Measurements from ENCODE around the gene FBP2. TPM values are rescaled to one million over a fixed set of nuclear protein-coding genes. Genes with fewer than 3 reads are reported as not detected.

FBP2 gene
- total RNA-seq, 1 experiment from 2014 or later: not detected

GRCh38 chr9:94612071-94612470 lies 18.4 kb upstream of the FBP2 start (continued):
- TF ChIP-seq REST (IDR thresholded peaks at IDR 0.05; ENCODE audit: low read depth) (no peak), POLR2A (IDR thresholded peaks at IDR 0.05; ENCODE audit: borderline replicate concordance, extremely low read depth, insufficient read depth, insufficient read length) (no peak), EZH2phosphoT487 (IDR thresholded peaks at IDR 0.05; ENCODE audit: borderline replicate concordance) (no peak), POLR2AphosphoS5 (IDR thresholded peaks at IDR 0.05; ENCODE audit: low read depth, low read length) (no peak), JUND (IDR thresholded peaks at IDR 0.05) (no peak)

DNA sequence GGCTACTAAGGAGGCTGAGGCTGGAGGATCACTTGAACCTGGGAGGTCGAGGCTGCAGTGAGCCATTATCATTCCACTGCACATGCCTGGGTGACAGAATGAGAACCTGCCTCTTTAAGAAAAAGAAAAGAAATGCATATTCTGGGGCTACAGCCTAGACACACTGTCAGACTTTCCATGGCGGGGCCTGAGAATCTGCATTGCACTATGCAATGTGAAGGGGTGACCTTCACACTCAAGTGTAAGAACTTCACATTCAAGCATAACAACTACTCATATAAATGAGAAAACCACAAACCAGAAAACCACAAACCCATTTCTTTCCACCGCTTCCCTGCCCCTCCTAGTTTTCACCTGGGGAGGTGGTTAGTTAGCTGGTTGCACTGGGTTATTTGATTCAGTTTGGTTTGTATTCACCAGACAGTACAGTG lies 18.0 kb upstream of the FBP2 start:
- no peak for ATAC-seq
- intact Hi-C loops (cut with micrococcal nuclease): no loop called here
- Histone ChIP-seq H3K9me3 (ENCODE audit: control insufficient read depth in 1 of 2, insufficient read depth in 1 of 2, low read depth in 1 of 2, low read length in 2 of 2) (no peaks in the 10 kb centered on the region), H3K4me2 (ENCODE audit: low read length) (no peak overlapping the region), H3K9ac (ENCODE audit: low read length) (no peak overlapping the region), H3K4me1 (ENCODE audit: control insufficient read depth in 1 of 2, insufficient read depth in 2 of 2, low read length in 2 of 2) (no peaks in the 10 kb centered on the region), H4K20me1 (ENCODE audit: insufficient read depth) (no peaks in the 10 kb centered on the region), H3K27me3 (ENCODE audit: insufficient read depth, low read length) (no peaks in the 10 kb centered on the region), H3K27ac (ENCODE audit: low read depth, low read length) (no peak overlapping the region), H3K79me2 (ENCODE audit: insufficient read depth, low read length) (no peaks in the 10 kb centered on the region), H3K36me3 (ENCODE audit: control insufficient read depth in 1 of 2, insufficient read depth in 2 of 2, low read length in 2 of 2) (no peaks in the 10 kb centered on the region), H3K9me2 (ENCODE audit: insufficient read depth) (no peaks in the 10 kb centered on the region), H2AFZ (ENCODE audit: low read depth, low read length, poor library complexity, severe bottlenecking) (no peak overlapping the region), H3K4me3 (replicated peaks in 1 of 2; ENCODE audit: low read depth in 1 of 2, low read length in 2 of 2) (no peak overlapping the region)
- CTCF ChIA-PET: no interaction called here
- DNase-seq (ENCODE audit: low read depth, low spot score): no peak
- TF ChIP-seq ZFX (IDR thresholded peaks at IDR 0.05) (no peak), SIN3A (IDR thresholded peaks at IDR 0.05; ENCODE audit: low read depth) (no peak), FOSL1 (IDR thresholded peaks at IDR 0.05; ENCODE audit: low read depth) (no peak), TCF7L2 (IDR thresholded peaks at IDR 0.05; ENCODE audit: borderline replicate concordance, extremely low read depth, insufficient read depth, insufficient read length) (no peak), JUND (IDR thresholded peaks at IDR 0.05) (no peak), EZH2phosphoT487 (IDR thresholded peaks at IDR 0.05; ENCODE audit: borderline replicate concordance) (no peak), RAD21 (IDR thresholded peaks at IDR 0.05; ENCODE audit: low read depth) (no peak)
- TF ChIP-seq, protein P1, sequence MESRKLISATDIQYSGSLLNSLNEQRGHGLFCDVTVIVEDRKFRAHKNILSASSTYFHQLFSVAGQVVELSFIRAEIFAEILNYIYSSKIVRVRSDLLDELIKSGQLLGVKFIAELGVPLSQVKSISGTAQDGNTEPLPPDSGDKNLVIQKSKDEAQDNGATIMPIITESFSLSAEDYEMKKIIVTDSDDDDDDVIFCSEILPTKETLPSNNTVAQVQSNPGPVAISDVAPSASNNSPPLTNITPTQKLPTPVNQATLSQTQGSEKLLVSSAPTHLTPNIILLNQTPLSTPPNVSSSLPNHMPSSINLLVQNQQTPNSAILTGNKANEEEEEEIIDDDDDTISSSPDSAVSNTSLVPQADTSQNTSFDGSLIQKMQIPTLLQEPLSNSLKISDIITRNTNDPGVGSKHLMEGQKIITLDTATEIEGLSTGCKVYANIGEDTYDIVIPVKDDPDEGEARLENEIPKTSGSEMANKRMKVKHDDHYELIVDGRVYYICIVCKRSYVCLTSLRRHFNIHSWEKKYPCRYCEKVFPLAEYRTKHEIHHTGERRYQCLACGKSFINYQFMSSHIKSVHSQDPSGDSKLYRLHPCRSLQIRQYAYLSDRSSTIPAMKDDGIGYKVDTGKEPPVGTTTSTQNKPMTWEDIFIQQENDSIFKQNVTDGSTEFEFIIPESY (IDR thresholded peaks at IDR 0.05; ENCODE audit: extremely low read depth, insufficient replicate concordance, low read length): no peak
- RAD21 ChIA-PET (ENCODE audit: low non-redundant PET in 1 of 2, low total read pairs in 2 of 2, uncharacterized antibody in 2 of 2, unreplicated experiment in 2 of 2): no interaction called here
- BruUV-seq (replicated peaks): no TSS peak
- POLR2A ChIA-PET: no interaction called here
